HepG2 (cell line): ENCODE measurements around the gene UBTF. TPM values are rescaled to one million over a fixed set of nuclear protein-coding genes. Genes with fewer than 3 reads are reported as not detected.

Experiments
- ATAC-seq: fragments of 200-7000 bp; cut with Tn5 transposase; 3 replicates; pipeline ENCODE4 v1.9.1; 2020; ENCODE audit warnings: mild to moderate bottlenecking, moderate library complexity
- BruUV-seq: library from RNA; stranded (reverse); fragments of 400-500 nt; replicated peaks from 2 replicates; lab custom pipeline; 2021; lab: Mats Ljungman, UMichigan
- CTCF ChIA-PET: fragments of 300-600 bp; formaldehyde crosslinking; extraction: SDS; loops from one replicate; lab custom pipeline; 2021; ENCODE audit warnings: low total read pairs, inconsistent platforms, low intra/inter-chr PET ratio; lab: Yijun Ruan, JAX
- POLR2A ChIA-PET: fragments of 350-600 bp; sonication (Branson Sonifier 250); formaldehyde crosslinking; loops from one replicate; lab custom pipeline; 2020; ENCODE audit warnings: antibody characterized with exemption, inconsistent platforms; lab: Yijun Ruan, JAX
- DNase-seq: peaks from one replicate; pipeline ENCODE4 v3.0.0-alpha.2; 2015; ENCODE audit warnings: low spot score
- FAIRE-seq: peaks from 3 replicates; lab custom pipeline; 2011; peaks lifted over from hg19 to GRCh38; lab: Jason Lieb, UNC
- H2AFZ ChIP-seq: one replicate; pipeline ENCODE4 v1.6.1; 2011; ENCODE audit warnings: low read length, inconsistent platforms
- H3K27ac ChIP-seq: fragments of 300-600 bp; 3 replicates; pipeline ENCODE4 v1.8.0; 2011; ENCODE audit warnings: mixed run types, mild to moderate bottlenecking, mixed read lengths, low read length, inconsistent platforms; ENCODE audit not compliant: insufficient read depth; ENCODE audit errors: extremely low read length
- H3K27me3 ChIP-seq, 2 experiments: fragments of 200-600 bp in 1 of 2; 2 replicates in 1 of 2; 3 replicates in 1 of 2; pipeline versions ENCODE4 v1.6.0 to v1.8.0; 2011; ENCODE audit warnings: low read length in 2 of 2, mild to moderate bottlenecking in 2 of 2, moderate library complexity in 2 of 2, inconsistent platforms in 1 of 2; ENCODE audit not compliant: insufficient read depth in 2 of 2, control insufficient read depth in 1 of 2
- H3K36me3 ChIP-seq, 2 experiments: fragments of 200-600 bp in 1 of 2; replicated peaks in 1 of 2; 2 replicates in 1 of 2; 3 replicates in 1 of 2; pipeline versions ENCODE4 v1.5.1 to v1.8.0; 2011; ENCODE audit warnings: low read length in 2 of 2, inconsistent platforms in 1 of 2; ENCODE audit not compliant: insufficient read depth in 2 of 2, control insufficient read depth in 1 of 2
- H3K4me1 ChIP-seq: 2 replicates; pipeline ENCODE4 v1.5.1; 2012; ENCODE audit warnings: low read length, inconsistent platforms; ENCODE audit not compliant: insufficient read depth
- H3K4me2 ChIP-seq: 2 replicates; pipeline ENCODE4 v1.6.0; 2011; ENCODE audit warnings: low read depth, low read length, inconsistent platforms
- H3K4me3 ChIP-seq, 3 experiments: fragments of 200-600 bp in 1 of 3; sonication (generic), shearing (Covaris generic) in 1 of 3; replicated peaks in 1 of 3; 2 replicates each; pipeline ENCODE4 v1.5.1; 2011 to 2016; ENCODE audit warnings: low read length in 3 of 3, inconsistent platforms in 2 of 3, low read depth in 2 of 3, mild to moderate bottlenecking in 2 of 3, control low read depth in 1 of 3, mixed read lengths in 1 of 3; ENCODE audit not compliant: insufficient read depth in 1 of 3
- H3K79me2 ChIP-seq: one replicate; pipeline ENCODE4 v1.6.1; 2011; ENCODE audit warnings: low read length, inconsistent platforms; ENCODE audit not compliant: insufficient read depth
- H3K9ac ChIP-seq: 2 replicates; pipeline ENCODE4 v1.6.0; 2011; ENCODE audit warnings: mild to moderate bottlenecking, low read depth, low read length, inconsistent platforms; ENCODE audit not compliant: insufficient read depth
- H3K9me3 ChIP-seq: 2 replicates; pipeline ENCODE4 v1.5.1; 2012; ENCODE audit warnings: mild to moderate bottlenecking, low read length
- H4K20me1 ChIP-seq: 2 replicates; pipeline ENCODE4 v1.6.0; 2011; ENCODE audit warnings: inconsistent platforms, mild to moderate bottlenecking, low read length, moderate library complexity; ENCODE audit not compliant: insufficient read depth
- RNF2 ChIP-seq: fragments of 450-650 bp; conservative IDR thresholded peaks from 2 replicates; pipeline ENCODE4 v1.6.1; 2016; ENCODE audit warnings: low read depth
- SOX13 ChIP-seq, 3 experiments: fragments of 450-650 bp in 1 of 3; sonication (generic) in 1 of 3; formaldehyde crosslinking in 1 of 3; IDR thresholded peaks in 2 of 3; conservative IDR thresholded peaks in 1 of 3; 2 replicates each; pipeline versions ENCODE4 v1.5.0 to v1.6.1; 2016 to 2020; ENCODE audit warnings: antibody characterized with exemption in 1 of 3, mild to moderate bottlenecking in 1 of 3, missing compliant biosample characterization in 1 of 3, missing genetic modification reagents in 1 of 3, moderate library complexity in 1 of 3
- ZNF331 ChIP-seq: sonication (generic); formaldehyde crosslinking; IDR thresholded peaks from 2 replicates; pipeline ENCODE4 v1.4.0; 2020; ENCODE audit warnings: missing genetic modification reagents
- ZNF496 ChIP-seq: sonication (generic); formaldehyde crosslinking; IDR thresholded peaks from 2 replicates; pipeline ENCODE4 v1.8.1; 2023; ENCODE audit warnings: mild to moderate bottlenecking, moderate library complexity, missing genetic modification reagents; ENCODE audit not compliant: insufficient replicate concordance
- WGBS: methylation state at CpG from one replicate; pipeline ENCODE4 v1.1.6; 2017; ENCODE audit warnings: low lambda C conversion rate; 5-methylcytosine and 5-hydroxymethylcytosine counted together
- in situ Hi-C: cut with HindIII; loops from 2 replicates; pipeline ENCODE4 v1.10.0; 2017; ENCODE audit warnings: low pct_unique_long_range_greater_than_20kb; ENCODE audit not compliant: extremely low pct_ligation_motif_present
- intact Hi-C: fragments of 100-400 bp; cut with micrococcal nuclease; formaldehyde crosslinking; loops from one replicate; pipeline ENCODE4 v1.10.0; 2022; ENCODE audit not compliant: unreplicated experiment
- polyA plus RNA-seq, 8 experiments: library from polyadenylated mRNA; depleted of rRNA in 3 of 8; stranded (reverse) in 7 of 8; unstranded in 1 of 8; fragments of >200 nt; fragmentation: Illumina TruSeq in 4 of 8; extraction: Trizol in 4 of 8; gene quantifications; 2 replicates each; pipeline versions ENCODE4 v1.2.1 to v1.2.3, GENCODE V29; 2011 to 2016; ENCODE audit warnings: low read depth in 4 of 8, missing spikeins in 1 of 8, mixed read lengths in 1 of 8; ENCODE audit not compliant: insufficient read depth in 1 of 8
- total RNA-seq, 5 experiments: library from RNA; depleted of rRNA; stranded (reverse); fragments of >200 nt; fragmentation: Illumina TruSeq; extraction: Trizol; gene quantifications; 2 replicates each; pipeline ENCODE4 v1.2.3, GENCODE V29; 2016; ENCODE audit warnings: low read depth in 1 of 5
- TF ChIP-seq, protein P1 (sequence below): sonication (generic); formaldehyde crosslinking; IDR thresholded peaks from 2 replicates; pipeline ENCODE4 v1.8.1; 2023; ENCODE audit warnings: mild to moderate bottlenecking, missing genetic modification reagents, borderline replicate concordance
- TF ChIP-seq, protein P2 (sequence below): sonication (generic); formaldehyde crosslinking; IDR thresholded peaks from 2 replicates; pipeline ENCODE4 v1.5.0; 2020; ENCODE audit warnings: missing genetic modification reagents

UBTF gene
- total and polyA plus RNA-seq, 2 of the 13 experiments (the other 11 are each of a cell fraction or from before 2014, with no cell fraction given) = 15.2 to 60.9 TPM

DNA sequence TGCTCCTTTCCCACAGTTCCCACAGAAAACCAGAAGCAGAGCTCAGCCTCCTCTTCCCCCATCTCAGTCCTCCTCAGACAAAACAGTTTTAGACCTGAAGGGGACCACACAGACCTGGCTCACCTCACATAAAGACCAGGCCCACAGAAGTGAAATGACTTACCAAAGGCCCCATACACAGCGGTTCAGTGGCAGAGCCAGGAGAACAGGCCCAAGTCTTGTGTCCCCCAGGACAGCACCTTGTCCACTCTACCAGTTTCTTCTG lies 5.3 kb downstream of the UBTF start:
- no peak for FAIRE-seq
- Histone ChIP-seq H3K4me3 (no peak overlapping the region), H3K79me2 (peaks cover 21% of the 10 kb centered on the region), H3K4me1 (peaks cover 17% of the 10 kb centered on the region)
- intact Hi-C loops = no loop called here
- 90% methylated on average over 1 of the region's 1 CpG for WGBS
- in situ Hi-C loops = no loop called here
- TF ChIP-seq, protein P1, sequence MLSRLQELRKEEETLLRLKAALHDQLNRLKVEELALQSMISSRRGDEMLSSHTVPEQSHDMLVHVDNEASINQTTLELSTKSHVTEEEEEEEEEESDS (CRISPR knock-in tag) = no peak
- TF ChIP-seq, protein P2, sequence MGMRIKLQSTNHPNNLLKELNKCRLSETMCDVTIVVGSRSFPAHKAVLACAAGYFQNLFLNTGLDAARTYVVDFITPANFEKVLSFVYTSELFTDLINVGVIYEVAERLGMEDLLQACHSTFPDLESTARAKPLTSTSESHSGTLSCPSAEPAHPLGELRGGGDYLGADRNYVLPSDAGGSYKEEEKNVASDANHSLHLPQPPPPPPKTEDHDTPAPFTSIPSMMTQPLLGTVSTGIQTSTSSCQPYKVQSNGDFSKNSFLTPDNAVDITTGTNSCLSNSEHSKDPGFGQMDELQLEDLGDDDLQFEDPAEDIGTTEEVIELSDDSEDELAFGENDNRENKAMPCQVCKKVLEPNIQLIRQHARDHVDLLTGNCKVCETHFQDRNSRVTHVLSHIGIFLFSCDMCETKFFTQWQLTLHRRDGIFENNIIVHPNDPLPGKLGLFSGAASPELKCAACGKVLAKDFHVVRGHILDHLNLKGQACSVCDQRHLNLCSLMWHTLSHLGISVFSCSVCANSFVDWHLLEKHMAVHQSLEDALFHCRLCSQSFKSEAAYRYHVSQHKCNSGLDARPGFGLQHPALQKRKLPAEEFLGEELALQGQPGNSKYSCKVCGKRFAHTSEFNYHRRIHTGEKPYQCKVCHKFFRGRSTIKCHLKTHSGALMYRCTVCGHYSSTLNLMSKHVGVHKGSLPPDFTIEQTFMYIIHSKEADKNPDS (CRISPR knock-in tag) = no peak
- TF ChIP-seq RNF2 = no peak
- TF ChIP-seq SOX13 (IDR thresholded peaks at IDR 0.05) = no peak
- TF ChIP-seq SOX13 (CRISPR knock-in tag; conservative IDR thresholded peaks at IDR 0.05 in 1 of 2, IDR thresholded peaks at IDR 0.05 in 1 of 2) = no peak
- TF ChIP-seq ZNF331 = peak; percentile 93
- no peak for TF ChIP-seq ZNF496 (CRISPR knock-in tag)
- TF ChIP-seq, all 625 proteins: peak for 1
- Histone ChIP-seq H2AFZ (no peak overlapping the region), H3K9ac (no peak overlapping the region), H3K4me2 (no peak overlapping the region), H3K27ac (no peak overlapping the region), H3K36me3 (peaks cover 35 to 64% of the 10 kb centered on the region in 2 experiments), H3K27me3 (no peaks in the 10 kb centered on the region; a peak in 1 of 5 replicates), H4K20me1 (no peaks in the 10 kb centered on the region), H3K9me3 (no peaks in the 10 kb centered on the region)
- ChIA-PET CTCF (no interaction called here), POLR2A (no interaction called here)
- DNase-seq (no peak), ATAC-seq (no peak)
- no TSS peak for BruUV-seq
